Erythroblast (primary cell): ENCODE results near the gene CTNNA3.

ENCODE experiments used
- GATA1 ChIP-seq: IDR thresholded peaks from 2 replicates; pipeline ENCODE4 v1.6.1; 2011; ENCODE audit warnings: low read depth, mild to moderate bottlenecking, control low read depth, low read length, moderate library complexity
- POLR2A ChIP-seq: IDR thresholded peaks from 2 replicates; pipeline ENCODE4 v1.6.1; 2011; ENCODE audit warnings: mild to moderate bottlenecking, low read length

- no peak for TF ChIP-seq POLR2A
- TF ChIP-seq GATA1: no peak
These were observed 857.3 kb downstream of the CTNNA3 start for GRCh38 chr10:66838656-66839055.
